TTC549 (cell line): ENCODE measurements around the gene HAAO.

Experiments
- FAIRE-seq: peaks from 2 replicates; lab custom pipeline; 2012; peaks lifted over from hg19 to GRCh38; lab: Jason Lieb, UNC

The HAAO gene

GRCh38 chr2:42813763-42814162 is 21.4 kb upstream of the HAAO start:
- no peak for FAIRE-seq

- FAIRE-seq = peak; percentile 83
Observed at GRCh38 chr2:42812899-42813479, 20.6 kb upstream of the HAAO start.

DNA sequence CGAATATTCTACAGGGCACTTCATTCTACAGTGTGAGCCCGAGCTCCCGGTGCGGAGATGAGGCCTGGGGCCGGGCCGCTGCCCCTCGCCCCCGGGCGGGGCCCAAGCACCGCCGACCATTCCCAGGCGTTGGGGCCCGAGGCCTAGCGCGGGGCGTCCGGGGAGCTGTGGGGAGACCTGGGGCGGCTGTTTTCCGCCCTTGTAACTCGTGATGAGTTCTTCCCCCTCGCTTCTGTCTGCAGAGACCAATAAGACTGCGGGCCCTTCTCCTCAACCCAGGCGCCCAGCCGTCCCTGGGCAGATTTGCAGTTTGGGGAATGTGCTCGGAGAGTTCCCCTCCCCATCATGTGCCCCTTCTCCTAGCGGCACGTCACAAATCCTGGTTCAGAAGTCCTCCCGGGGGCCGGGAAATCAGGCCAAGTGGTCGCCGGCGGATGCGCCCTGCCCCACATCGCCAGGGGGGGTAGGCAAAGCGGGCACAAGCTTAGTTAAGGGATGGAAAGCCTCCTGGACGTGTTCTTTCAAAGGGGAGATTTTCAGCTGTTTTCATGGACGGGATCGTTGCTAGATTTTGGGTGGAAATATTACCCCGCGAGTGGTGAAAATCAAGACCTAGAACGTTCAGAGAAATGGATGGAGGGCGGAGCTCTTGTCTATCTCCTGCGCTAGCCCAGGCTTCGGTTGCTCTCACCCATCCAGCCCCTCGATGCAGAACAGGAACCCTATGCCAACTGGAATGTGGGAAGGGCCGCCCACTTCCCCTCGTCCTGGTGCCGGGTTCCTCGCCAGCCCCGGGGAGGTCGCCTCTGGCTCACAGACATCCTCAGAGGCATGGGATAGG is 18.8 kb upstream of the HAAO start:
- FAIRE-seq = no peak

DNA sequence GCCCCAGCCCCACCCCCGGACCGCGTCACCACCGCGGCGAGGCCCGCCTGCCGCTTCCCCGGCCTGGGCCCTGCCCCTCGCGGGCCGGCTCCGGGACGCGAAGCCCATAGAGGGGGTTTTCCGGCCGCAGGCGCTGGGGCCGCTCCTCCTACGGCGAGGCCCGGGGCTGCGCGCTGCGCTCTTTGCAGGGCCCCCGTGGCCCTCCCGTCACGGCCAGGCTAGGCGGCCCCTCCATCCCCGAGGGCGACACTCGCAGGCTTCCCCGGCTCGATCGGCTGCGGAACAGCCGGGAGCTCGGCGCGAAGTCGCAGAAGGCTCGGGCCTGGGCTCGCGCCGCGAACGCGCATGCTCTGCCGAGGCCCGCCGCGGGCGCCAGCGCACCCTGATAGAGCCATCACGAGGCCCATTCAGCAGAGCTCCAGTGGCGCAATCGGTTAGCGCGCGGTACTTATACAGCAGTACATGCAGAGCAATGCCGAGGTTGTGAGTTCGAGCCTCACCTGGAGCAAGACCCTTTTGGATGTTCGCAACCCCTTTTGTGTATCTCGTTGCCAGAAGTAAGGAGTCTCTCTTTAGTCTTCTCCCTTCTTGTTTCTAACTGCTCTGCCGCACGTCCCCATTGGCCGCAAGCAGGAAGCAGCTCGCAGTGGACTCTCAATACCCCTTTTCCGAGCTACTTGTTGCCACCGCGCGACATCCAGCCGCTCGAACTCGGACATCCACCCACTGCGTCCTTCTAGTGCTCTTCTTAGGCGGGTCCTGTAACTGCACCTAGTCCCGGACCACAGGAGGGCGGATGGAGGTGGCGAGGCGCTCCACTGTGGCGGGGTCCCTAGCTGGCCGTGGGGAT is 18.0 kb upstream of the HAAO start:
- no peak for FAIRE-seq

GRCh38 chr2:42809819-42810120 is 17.4 kb upstream of the HAAO start:
- no peak for FAIRE-seq

- FAIRE-seq = peak; percentile 22
Observed at GRCh38 chr2:42809131-42809818, 16.9 kb upstream of the HAAO start.

- FAIRE-seq = no peak
Observed at GRCh38 chr2:42808301-42808700, 15.9 kb upstream of the HAAO start.

DNA sequence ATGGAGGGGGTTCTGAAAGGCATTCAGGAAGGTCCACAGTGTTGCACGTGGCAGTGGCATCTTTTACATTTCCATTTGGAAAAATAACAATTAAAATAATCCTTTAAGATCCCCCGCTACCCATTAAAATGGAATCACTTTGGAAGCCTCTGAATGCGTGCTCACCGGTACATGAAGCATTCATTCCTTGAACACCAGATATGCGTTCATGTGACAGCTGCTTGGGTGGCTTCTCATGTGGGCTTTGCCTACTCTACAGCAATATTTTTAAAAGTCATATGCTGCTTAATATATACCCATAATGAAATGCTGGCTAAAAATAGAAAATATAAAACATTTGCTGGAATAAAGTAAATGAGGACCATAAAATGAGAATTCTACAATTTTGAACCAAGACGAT is 14.4 kb upstream of the HAAO start:
- no peak for FAIRE-seq

- FAIRE-seq = no peak
Observed at GRCh38 chr2:42804891-42805290, 12.5 kb upstream of the HAAO start.

DNA sequence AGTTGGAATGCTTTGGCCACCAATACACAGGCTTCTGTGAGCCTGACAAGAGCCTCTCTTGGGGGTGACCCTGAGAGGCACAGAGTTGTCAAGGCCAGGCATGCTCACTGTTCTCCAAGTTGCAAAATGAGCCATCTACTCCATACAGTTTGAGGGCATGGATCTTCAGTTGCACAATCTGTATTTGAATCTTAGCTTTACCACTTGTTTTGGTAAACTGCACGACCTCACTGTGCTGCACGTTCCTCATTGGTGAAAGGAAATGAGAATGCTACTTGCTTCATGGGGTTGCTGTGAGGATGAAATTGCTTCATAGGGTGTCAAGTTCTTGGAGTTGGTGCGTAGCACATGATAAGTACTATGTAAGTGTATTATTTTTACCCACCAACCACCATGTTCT is 12.0 kb upstream of the HAAO start:
- no peak for FAIRE-seq

GRCh38 chr2:42802150-42802549 is 9.8 kb upstream of the HAAO start:
- FAIRE-seq = no peak

- no peak for FAIRE-seq
Observed at GRCh38 chr2:42801381-42801780, 9.0 kb upstream of the HAAO start.

- FAIRE-seq = no peak
Observed at GRCh38 chr2:42800981-42801380, 8.6 kb upstream of the HAAO start.

- no peak for FAIRE-seq
Observed at GRCh38 chr2:42800461-42800962, 8.1 kb upstream of the HAAO start.

DNA sequence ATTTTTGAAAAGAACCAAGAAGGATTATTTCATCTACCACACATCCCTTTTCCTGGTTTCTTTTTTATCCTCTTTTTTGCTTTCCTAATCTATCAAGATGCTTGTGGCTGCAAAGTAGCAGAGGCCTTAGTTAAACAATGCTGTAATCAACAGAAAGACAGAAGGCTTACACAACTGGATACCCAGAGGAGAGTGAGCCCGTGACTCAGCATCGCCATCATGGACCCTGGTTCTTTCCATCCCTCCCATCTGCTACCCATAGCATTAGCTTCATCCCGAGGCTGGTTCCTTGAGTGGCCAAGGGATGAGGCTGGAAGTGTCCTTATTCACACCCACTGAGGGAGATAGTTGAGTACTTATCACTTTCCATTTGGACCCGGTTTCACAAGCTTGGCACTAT is 7.5 kb upstream of the HAAO start:
- FAIRE-seq = no peak

- FAIRE-seq = no peak
Observed at GRCh38 chr2:42797281-42797680, 4.9 kb upstream of the HAAO start.

DNA sequence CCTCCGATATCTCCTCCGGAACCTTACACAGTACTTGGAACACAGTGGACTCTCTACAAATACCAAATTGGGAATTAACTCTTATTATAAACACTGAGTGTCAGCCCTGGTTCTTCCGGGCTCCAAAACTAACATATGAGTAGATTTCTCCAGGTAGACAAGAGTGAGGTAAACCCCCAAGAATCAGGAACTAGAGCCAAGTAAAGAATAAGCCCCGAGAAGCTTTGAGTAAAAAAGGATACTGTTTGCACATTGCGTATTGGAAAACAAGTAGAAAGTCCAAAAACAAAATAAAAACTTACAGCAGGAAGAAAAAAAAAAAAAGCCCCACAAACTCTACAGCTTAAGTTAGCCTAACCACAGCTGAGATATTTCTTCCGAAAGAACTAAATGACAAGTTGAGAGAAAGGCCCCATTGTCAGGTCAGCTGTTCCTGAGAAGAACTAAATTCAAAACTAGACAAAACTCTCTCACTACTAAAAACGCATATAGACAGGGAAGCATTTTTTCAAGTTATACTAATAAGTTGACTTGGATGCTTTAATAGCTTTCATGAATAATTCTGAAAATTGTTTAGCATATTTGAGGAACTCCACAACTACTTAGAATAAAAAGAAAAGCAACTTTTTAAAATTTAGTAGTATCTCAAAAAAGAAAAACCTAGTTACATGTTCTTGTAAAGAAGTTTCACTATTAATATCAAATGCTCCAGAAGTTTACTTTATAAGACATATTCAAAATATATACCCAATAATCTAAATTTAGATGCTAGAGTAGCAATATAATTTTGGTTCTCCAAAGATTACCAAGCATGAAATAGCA is 4.3 kb upstream of the HAAO start:
- peak; percentile 7 for FAIRE-seq

DNA sequence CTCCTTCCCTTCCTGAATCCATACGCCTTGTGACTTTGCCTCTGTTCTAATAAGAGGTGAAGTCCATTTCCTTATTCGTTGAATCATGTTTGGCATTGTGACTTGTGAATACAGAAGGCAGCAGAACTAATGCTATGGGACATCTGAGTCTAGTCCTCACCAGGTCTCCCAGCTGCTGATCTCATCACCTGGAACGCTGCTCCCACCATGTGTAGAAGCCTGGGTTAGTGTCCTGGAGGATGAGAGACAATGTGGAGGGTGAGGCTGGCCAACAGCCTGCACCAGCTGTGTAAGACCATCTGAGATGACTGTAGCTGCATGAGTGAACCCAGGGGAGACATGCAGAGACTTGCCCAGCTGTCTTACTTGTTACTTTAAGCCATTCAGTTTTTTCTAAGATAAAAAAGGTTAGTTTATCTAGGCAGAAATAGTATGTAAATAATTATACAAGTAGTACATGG is 3.5 kb upstream of the HAAO start:
- no peak for FAIRE-seq

DNA sequence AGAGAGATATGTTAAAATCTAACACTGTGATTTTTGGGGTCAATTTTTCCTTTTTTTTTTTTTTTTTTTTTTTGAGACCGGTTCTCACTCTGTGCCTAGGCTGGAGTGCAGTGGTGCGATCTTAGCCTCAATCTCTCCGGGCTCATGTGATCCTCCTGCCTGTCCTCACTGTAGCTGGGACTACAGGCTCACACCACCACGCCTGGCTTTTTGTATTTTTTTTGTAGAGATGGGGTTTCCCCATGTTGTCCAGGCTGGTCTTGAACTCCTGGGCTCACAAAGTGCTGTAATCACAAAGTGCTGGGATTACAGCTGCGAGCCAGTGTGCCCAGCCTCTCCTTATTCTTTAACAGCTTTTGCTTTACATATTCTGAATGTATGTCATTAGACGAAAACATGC is 2.9 kb upstream of the HAAO start:
- no peak for FAIRE-seq

- peak; percentile 23 for FAIRE-seq
Observed at GRCh38 chr2:42794271-42795046, 2.1 kb upstream of the HAAO start.
